ENCODE measurements around the gene TSGA10IP. TPM values are rescaled to one million over a fixed set of nuclear protein-coding genes. Genes with fewer than 3 reads are reported as not detected.

The TSGA10IP gene
- total RNA-seq, 1 donor, result not detected

DNA sequence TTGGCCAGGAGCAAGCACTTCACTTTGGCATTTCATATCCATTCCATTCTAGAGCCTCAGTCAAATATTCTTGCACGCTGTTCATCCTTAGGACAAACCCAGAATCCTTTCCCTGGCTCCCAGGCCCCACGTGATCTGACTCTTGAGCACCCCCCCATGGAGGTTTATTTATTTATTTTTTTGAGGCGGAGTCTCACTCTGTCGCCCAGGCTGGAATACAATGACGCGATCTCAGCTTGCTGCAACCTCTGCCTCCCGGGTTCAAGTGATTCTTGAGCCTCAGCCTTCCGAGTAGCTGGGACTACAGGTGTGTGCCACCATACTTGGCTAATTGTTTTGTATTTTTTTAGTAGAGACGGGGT, 12.7 kb upstream of the TSGA10IP start:
- TF ChIP-seq, protein P1, sequence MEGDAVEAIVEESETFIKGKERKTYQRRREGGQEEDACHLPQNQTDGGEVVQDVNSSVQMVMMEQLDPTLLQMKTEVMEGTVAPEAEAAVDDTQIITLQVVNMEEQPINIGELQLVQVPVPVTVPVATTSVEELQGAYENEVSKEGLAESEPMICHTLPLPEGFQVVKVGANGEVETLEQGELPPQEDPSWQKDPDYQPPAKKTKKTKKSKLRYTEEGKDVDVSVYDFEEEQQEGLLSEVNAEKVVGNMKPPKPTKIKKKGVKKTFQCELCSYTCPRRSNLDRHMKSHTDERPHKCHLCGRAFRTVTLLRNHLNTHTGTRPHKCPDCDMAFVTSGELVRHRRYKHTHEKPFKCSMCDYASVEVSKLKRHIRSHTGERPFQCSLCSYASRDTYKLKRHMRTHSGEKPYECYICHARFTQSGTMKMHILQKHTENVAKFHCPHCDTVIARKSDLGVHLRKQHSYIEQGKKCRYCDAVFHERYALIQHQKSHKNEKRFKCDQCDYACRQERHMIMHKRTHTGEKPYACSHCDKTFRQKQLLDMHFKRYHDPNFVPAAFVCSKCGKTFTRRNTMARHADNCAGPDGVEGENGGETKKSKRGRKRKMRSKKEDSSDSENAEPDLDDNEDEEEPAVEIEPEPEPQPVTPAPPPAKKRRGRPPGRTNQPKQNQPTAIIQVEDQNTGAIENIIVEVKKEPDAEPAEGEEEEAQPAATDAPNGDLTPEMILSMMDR (IDR thresholded peaks at IDR 0.05; ENCODE audit: insufficient read depth, low read length), result no peak
- H3K4me3 ChIP-seq (ENCODE audit: low read depth, low read length), result no peak overlapping the region
- no peak for DNase-seq (ENCODE audit: low read depth)

DNA sequence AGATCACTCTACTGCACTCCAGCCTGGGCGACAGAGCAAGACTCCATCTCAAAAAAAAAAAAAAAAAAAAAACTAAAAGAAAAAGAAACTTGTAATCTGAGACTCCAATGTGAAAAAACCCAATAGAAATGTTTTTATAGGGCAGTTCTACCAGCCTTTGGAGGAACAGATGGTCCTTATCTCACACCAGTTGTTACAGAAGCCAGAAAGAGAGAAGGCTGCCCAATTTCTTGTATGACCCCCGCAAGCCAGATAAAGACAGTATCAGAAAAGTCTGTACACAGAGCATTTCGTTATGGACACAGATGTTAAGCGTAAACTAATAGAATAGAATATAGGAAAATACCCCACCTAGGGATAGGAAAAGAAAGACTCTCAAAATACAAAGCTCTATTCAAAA, 11.3 kb upstream of the TSGA10IP start:
- no peak overlapping the region for H3K4me3 ChIP-seq (ENCODE audit: low read depth, low read length)
- TF ChIP-seq, protein P1 (IDR thresholded peaks at IDR 0.05; ENCODE audit: insufficient read depth, low read length), result peak; percentile 5
- peak; percentile 55 for DNase-seq (ENCODE audit: low read depth)

DNA sequence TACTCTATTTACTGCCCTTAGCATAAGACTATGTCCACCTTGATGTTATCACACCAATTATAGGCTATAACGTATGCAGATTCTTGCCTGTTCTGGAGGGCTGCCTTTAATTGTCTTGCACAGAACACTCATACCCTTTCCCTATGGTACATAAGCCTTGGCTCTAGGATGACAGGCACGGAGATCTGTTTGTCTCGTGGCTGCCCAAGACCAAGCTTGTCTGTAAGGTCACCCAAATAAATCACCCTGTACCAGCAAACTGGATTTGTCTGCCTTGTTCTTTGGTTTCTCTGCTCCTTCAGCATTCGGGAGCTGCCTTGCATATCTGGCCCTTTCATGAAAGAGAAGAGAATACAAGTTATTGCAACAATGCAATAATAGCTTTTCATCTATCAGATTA, 7.5 kb upstream of the TSGA10IP start:
- TF ChIP-seq, protein P1 (IDR thresholded peaks at IDR 0.05; ENCODE audit: insufficient read depth, low read length), result no peak

DNA sequence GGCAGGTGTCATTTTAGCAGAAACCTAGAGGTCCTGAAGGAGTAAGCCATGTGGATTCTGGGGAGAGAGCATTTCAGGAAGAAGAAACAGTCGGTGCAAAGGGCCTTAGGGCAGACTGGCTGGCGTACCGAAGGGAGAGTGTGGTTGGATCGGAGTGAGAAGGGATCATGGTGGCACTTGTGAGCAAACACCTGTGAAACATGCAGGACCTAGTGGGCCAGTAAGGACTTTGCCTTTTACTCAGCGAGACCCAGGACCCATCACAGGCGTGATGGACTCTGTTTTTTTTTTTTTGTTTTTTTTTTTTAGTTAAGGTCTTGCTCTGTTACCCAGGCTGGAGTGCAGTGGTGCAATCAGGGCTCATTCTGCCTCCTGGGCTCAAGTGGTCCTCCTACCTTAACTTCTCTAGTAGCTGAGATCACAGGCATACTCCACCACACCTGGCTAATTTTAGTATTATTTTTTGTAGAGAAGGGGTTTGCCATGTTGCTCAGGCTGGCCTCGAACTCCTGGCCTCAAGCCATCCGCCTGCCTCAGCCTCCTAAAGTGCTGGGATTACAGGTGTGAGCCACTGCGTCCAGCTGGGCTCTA, 3.5 kb upstream of the TSGA10IP start:
- H3K4me3 ChIP-seq (ENCODE audit: low read depth, low read length), result no peak overlapping the region
- TF ChIP-seq, protein P1 (IDR thresholded peaks at IDR 0.05; ENCODE audit: insufficient read depth, low read length), result no peak
- no peak for DNase-seq (ENCODE audit: low read depth)

More for the DNA sequence above, 7.5 kb upstream of the TSGA10IP start:
- H3K4me3 ChIP-seq (ENCODE audit: low read depth, low read length), result no peak overlapping the region
- DNase-seq (ENCODE audit: low read depth), result no peak

DNA sequence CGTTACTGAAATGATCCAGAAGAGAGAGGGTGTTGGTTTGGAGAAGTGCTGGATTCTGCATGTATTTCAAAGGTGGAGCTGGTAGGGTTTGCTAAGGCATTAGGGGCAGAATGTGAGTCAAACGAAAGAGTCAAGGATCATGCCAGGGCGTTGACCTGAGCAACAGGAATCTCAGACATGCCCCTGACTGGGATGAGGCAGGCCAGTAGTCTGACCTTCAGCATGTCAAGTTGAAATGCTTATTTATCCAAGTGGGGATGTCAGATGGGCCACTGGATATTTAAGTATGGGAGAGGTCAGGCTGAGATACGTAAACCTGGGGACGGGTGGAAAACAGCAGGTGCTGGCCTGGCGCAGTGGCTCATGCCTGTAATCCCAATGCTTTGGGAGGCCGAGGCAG, 2.7 kb upstream of the TSGA10IP start:
- H3K4me3 ChIP-seq (ENCODE audit: low read depth, low read length), result no peak overlapping the region
- TF ChIP-seq, protein P1 (IDR thresholded peaks at IDR 0.05; ENCODE audit: insufficient read depth, low read length), result no peak
- no peak for DNase-seq (ENCODE audit: low read depth)

DNA sequence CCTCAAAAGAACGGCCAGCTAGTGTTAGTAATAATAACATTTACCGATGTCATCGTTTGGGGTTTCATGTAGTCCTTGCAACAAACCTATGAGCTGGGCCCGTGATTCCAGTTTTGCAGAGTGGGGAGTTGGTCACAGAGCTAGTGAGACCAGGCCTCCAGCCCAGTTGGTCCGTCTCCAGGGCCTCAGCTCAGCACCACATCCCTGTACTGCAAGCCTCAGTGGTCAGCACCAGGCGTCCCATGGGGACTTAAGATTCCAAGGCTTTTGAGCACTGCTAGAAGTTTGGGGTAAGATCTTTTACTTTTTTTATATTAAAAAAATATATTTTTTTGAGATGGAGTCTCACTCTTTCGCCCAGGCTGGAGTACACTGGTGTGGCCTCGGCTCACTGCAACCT, 1.1 kb upstream of the TSGA10IP start:
- no peak overlapping the region for H3K4me3 ChIP-seq (ENCODE audit: low read depth, low read length)
- TF ChIP-seq, protein P1 (IDR thresholded peaks at IDR 0.05; ENCODE audit: insufficient read depth, low read length), result no peak
- no peak for DNase-seq (ENCODE audit: low read depth)

DNA sequence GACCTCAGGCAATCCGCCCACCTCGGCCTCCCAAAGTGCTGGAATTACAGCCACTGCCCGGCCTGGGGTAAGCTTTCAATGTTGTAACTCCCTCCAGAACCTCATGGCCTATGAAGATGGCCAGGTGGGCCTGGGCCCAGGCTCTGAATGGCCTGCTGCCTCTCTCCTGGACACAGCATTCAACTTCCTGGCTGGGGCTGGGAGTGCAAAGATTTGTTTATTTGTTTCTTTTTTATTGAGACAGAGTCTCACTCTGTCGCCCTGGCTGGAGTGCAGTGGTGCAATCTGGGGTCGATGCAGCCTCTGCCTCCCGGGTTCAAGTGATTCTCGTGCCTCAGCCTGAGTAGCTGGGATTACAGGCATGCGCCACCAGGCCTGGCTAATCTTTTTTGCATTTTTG, 513 bp upstream of the TSGA10IP start:
- DNase-seq (ENCODE audit: low read depth), result no peak
- TF ChIP-seq, protein P1 (IDR thresholded peaks at IDR 0.05; ENCODE audit: insufficient read depth, low read length), result no peak
- no peak overlapping the region for H3K4me3 ChIP-seq (ENCODE audit: low read depth, low read length)

Measured in fibroblast of the aortic adventitia (primary cell).